GM18511 (cell line): ENCODE results near the gene SMIM5.
A peak's percentile ranks its signal among the peaks of the same experiment; 100 is the strongest.
"Not testable (repeated sequence)": the region's sequence is repeated elsewhere in the genome, so short reads cannot be mapped to it uniquely, and the experiment has no call there.

Experiments used
- ATAC-seq: cut with Tn5 transposase; IDR thresholded peaks from one replicate; pipeline ENCODE4 v1.9.1; 2021; ENCODE audit warnings: mild to moderate bottlenecking, moderate library complexity; ENCODE audit not compliant: unreplicated experiment

The SMIM5 gene, protein sequence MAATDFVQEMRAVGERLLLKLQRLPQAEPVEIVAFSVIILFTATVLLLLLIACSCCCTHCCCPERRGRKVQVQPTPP

DNA sequence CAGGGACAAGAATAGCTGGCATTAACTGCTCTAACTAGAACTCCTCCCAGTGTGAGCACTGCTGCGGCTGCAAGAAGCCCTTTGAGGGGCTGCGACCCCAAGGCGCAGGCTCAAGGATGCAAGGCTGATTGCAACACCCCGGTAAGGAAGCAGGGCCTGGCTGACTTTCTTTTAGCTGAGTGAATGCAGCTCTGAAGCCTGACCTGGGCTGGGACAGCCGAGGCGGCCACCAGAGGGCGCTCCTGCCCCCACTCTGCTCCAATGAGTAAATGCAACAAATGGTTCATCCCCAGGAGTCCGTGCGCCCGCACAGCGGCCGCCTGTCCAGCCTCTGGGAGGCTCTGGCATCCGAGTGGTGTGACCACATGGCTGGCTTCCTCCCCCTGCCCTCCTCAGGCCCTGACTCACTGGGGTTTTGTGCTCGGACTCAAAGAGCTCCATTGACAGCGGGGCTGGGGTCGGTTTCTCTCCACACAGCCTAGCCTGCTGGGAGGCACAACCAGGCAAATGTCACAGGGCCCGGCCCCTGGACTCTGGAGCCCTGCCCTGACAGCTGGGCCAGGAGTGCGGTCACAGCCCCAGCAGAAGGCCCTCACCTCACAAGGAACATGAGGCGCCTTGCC is at the start of gene SMIM5:
SMIM5 (plus strand) TSS at position 572 of the 623 bp plus-strand sequence. CDS start 6,768 bp downstream, outside the sequence.
- ATAC-seq = no peak

DNA sequence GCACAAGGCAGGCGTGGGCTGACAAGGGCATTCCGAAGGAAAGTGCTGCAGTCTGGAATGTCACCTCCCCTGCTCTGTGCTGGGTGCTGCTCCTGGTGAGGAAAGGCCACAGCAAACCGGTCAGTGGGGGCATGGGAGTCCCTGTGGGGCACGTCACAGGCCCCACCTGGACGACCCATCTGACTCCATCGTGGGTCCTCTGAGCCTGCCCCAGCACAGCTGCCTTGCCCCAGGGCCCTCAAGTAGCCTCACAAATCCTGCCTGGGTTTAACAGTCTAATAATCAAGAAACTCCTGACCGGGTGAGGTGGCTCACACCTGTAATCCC is 48.4 kb upstream of the SMIM5 start:
- ATAC-seq = no peak

GRCh38 chr17:75587675-75588595 is 45.3 kb upstream of the SMIM5 start, which contains the start of gene MYO15B:
Gene MYO15B, plus strand, starts transcription at chr17:75587800. Its CDS starts 258 bp downstream, at chr17:75588058.
- no peak for ATAC-seq

GRCh38 chr17:75588596-75589011 is 44.6 kb upstream of the SMIM5 start:
- peak; percentile 29 for ATAC-seq

GRCh38 chr17:75589012-75589918 is 44.0 kb upstream of the SMIM5 start:
- ATAC-seq = peak; percentile 71

DNA sequence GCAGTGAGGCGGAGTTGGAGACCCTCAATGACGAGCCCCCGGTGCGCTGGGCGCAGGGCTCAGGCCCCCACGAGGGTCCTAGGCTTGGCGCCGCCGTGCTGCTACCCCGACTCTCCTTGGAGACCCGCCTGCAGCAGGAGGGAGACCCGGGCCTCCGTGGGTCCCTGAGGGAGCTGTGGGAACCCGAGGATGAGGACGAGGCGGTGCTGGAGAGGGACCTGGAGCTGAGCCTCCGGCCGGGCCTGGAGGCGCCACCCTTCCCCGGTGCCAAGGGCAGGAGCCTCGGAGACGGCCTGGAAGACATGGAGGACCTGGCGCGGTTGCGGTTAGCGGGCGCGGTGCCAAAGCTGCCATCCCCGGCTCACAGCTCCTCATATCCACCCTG is 43.3 kb upstream of the SMIM5 start:
- no peak for ATAC-seq

DNA sequence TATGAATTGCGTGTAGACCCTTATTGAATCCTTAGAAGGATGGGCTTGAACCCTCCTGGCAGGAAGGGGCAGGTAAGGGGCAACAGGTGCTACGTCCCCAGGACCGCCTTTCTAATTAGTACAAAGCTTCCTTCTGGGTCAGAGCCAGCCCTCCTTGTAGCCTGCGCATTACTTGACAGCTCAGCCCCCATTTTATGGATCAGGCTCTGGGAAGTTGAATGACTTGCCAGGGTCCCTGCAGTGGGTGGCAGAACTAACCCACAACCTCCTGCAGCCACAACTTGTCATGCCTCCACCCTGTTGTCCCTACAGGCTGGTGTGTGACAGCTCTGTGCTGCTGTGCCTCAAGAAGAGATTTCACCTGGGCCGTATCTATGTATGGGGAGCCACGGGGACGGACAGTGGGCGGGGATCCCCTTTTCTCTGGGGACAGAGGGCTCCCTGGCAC is 42.9 kb upstream of the SMIM5 start:
- no peak for ATAC-seq

DNA sequence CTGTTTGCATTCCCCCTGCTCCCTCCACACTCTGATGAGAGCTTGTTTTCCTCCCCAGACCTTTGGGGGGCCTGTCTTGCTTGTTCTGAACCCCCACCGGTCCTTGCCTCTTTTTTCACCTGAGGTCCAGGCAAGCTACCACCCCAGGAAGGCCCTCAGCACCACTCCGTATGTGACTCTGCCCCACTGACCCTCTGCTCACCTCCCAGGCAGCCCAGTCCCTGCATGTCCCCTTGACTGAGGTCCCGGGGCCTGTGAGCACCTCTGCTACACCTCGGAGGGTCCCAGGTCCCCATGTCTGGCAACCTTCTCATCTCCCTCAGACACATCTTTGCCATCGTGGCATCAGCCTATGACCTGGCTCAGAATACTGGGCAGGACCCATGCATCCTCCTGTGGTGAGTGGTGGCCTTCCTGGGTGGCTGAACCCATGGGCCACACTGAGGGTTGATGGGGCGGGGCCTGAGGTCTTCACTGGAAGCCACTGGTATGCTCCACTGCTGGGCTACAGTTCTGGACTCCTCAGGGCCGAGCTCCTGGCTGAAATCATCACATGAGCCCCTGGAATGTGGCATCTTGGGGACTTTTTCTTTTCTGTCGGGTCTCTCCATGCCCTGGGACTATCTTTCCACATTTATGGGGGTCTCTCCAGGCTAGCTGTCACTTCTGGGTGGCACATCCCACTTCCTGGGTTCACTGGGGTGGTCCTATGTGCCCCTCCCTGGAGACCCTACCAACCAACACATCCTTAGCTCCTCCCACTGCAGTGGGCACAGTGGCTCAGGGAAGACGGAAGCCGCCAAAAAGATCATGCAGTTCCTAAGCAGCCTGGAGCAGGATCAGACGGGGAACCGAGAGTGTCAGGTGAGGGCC is 42.1 kb upstream of the SMIM5 start:
- no peak for ATAC-seq

DNA sequence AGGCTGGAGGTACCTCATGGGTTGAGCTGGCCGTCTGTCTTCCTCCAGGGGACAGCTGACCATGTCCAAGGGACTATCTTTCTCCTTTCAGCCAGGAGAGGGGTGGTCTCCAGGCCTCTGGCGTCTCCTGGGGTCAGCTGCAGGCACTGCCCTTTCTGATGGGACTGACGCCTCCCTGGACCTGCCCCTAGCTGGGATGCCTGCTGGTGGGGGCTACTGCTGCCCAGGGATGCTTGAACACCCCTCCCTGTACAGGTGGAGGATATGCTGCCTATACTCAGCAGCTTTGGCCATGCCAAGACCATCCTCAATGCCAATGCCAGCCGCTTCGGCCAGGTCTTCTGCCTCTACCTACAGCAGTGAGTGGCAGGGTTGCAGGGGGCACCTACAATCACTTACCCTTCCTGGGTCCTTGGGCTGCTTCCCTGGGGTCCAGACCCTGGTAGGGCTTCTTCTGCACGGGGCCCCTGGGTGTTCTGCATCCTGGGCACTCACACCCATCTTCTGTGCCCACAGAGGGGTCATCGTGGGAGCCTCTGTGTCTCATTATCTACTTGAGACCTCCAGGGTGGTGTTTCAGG is 41.4 kb upstream of the SMIM5 start:
- no peak for ATAC-seq

DNA sequence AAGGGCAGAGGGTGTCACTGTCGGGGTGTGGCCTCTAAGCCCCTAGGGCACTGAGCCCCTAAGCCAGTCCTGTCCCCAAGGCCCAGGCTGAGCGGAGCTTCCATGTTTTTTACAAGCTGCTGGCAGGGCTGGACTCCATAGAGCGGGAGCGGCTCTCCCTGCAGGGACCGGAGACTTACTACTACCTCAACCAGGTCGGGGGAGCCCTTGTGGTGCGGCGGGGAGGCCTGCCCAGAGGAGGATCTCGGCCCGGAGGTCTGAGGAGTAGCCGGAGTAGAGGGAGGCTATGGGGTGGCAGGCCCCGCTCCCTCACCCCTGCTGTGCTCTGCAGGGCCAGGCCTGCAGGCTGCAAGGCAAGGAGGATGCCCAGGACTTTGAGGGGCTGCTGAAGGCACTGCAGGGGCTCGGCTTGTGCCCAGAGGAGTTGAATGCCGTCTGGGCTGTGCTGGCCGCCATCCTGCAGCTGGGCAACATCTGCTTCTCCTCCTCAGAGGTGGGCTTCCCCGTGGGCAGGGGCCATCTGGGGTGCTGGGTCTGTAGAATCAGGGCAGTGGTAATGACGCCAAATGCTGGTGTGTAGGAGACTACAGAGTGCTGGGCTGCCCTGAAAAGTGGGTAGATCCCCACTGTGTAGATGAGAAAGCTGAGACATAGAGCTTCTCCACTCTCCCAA is 40.8 kb upstream of the SMIM5 start:
- no peak for ATAC-seq

DNA sequence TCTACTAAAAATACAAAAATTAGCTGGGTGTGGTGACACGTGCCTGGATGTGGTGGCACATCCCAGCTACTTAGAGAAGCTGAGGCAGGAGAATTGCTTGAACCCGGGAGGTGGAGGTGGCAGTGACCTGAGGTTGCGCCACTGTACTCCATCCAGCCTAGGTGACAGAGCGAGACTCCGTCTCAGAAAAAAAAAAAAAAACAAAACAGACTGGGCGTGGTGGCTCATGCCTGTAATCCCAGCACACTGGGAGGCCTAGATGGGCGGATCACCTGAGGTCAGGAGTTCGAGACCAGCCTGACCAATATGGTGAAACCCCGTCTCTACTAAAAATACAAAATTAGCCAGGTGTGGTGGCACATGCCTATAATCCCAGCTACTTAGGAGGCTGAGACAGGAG is 39.8 kb upstream of the SMIM5 start:
- ATAC-seq = not testable (repeated sequence)

DNA sequence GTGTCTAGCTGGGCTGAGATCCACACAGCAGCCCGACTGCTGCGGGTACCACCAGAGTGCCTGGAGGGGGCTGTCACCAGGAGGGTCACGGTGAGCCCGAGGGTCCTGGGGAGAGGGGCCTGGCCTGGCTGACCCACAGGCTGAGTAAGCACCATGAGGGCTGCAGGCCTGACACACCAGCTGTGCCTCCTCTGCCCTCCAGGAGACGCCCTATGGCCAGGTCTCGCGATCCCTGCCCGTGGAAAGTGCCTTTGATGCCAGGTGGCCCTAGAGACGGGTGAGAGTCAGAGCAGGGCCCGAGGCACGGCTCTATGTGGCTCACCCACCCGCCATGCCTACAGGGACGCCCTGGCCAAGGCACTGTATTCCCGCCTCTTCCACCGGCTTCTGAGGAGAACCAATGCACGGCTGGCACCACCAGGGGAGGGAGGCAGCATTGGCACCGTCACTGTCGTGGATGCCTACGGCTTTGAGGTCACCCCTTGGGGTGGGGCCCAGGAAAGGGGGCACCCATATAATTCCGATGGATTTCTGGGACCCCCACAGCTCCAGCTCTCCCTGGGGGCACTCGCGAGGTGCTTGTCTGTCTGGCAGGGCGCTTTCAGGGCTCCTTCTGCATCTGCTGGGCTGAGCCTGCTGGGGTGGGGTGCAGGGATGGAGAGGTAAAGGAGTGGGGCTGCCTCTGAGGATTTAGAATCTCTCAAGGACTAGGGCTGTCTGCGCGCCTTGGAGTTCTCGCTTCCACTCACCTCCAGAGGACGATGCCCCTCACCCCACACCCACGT is 38.5 kb upstream of the SMIM5 start:
- ATAC-seq = no peak

- ATAC-seq = no peak
Measured at GRCh38 chr17:75595284-75595919, 37.8 kb upstream of the SMIM5 start.

DNA sequence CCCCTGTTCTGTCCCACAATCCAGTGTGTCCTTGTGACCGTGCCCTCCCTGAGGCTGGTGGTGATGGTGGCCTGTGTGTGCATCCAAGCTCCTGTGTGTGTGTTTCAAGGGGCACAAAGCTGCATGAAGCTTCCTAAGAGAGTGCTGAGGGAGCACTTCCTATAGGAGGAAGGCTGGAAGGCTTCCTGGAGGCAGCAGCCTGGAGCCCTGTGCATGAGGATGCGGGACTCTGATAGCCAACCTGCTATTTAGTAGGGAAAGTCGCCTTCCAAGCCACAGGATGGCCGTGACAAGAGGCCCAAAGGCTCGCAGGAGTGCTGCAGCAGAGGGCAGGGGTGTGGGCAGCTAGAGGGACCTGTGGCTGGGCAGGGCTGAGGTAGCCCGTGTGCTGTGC is 37.3 kb upstream of the SMIM5 start:
- no peak for ATAC-seq

DNA sequence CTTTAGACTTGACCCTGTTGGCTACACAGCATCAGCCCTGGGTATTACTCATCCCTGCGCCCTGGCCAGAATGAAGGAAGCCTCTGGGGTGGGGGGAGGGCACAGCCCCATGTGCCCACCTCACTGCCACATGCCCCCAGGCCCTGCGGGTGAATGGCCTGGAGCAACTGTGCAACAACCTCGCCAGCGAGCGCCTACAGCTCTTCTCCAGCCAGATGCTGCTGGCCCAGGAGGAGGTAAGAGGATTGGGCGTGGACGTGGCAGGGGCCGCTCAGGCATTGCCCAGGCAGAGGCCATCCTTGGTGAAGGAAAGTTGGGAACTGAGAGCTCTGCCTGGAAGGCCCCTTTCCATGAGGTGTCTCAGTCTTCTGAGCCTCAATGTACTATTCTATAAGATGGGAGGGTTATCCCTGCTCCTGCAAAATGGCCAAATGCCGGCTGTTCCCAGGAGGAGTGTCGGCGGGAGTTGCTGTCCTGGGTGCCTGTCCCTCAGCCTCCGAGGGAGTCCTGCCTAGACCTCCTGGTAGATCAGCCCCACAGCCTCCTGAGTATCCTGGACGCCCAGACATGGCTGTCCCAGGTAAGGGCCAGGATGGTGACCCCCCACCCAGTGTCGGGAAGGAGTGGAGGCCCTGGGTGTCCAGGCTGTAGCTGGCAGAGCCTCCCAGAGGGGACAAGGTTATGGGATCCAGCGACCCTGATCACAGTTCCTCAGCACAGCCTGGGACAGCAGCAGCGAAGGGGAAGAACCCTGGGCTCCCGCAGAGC is 36.7 kb upstream of the SMIM5 start:
- ATAC-seq = no peak

GRCh38 chr17:75601057-75601987 is 31.9 kb upstream of the SMIM5 start:
- ATAC-seq = no peak
